CD4-positive, alpha-beta T cell (primary cell): Measurements from ENCODE around the gene IRAK2. TPM values are rescaled to one million over a fixed set of nuclear protein-coding genes. Genes with fewer than 3 reads are reported as not detected.
A peak's percentile ranks its signal among the peaks of the same experiment; 100 is the strongest.

ENCODE experiments used
- ATAC-seq: fragments of 200-7000 bp; cut with Tn5 transposase; one replicate; pipeline ENCODE4 v1.10.0; 2022; ENCODE audit warnings: mild to moderate bottlenecking; ENCODE audit not compliant: poor library complexity
- CTCF ChIA-PET: fragments of 350-600 bp; sonication (Branson Sonifier 250); formaldehyde crosslinking; loops from one replicate; lab custom pipeline; 2021; ENCODE audit warnings: antibody characterized with exemption, inconsistent platforms; lab: Charles Lee
- POLR2A ChIA-PET: fragments of 350-600 bp; sonication (Branson Sonifier 250); formaldehyde crosslinking; loops from one replicate; lab custom pipeline; 2021; ENCODE audit warnings: antibody characterized with exemption, inconsistent platforms; lab: Charles Lee
- DNase-seq, 14 experiments: peaks; one replicate each; pipeline ENCODE4 v3.0.0-alpha.2; 2013 to 2020; ENCODE audit warnings: mixed read lengths in 2 of 14
- H3K27ac ChIP-seq, 2 donors: one replicate each; pipeline versions ENCODE4 v1.5.1 to v1.7.0; 2013; ENCODE audit warnings: low read length in 2 of 2, low read depth in 1 of 2, mild to moderate bottlenecking in 1 of 2
- H3K27me3 ChIP-seq, 2 experiments: 1 replicate in 1 of 2; 2 replicates in 1 of 2; pipeline versions ENCODE4 v1.6.1 to v1.7.0; 2013; ENCODE audit warnings: low read length in 2 of 2, control low read depth in 1 of 2, mild to moderate bottlenecking in 1 of 2, moderate library complexity in 1 of 2; ENCODE audit not compliant: insufficient read depth in 2 of 2, control insufficient read depth in 1 of 2
- H3K36me3 ChIP-seq: one replicate; pipeline ENCODE4 v1.6.1; 2013; ENCODE audit warnings: low read length, control low read depth; ENCODE audit not compliant: insufficient read depth
- H3K4me1 ChIP-seq: one replicate; pipeline ENCODE4 v1.6.1; 2013; ENCODE audit warnings: low read length, control low read depth; ENCODE audit not compliant: insufficient read depth
- H3K4me3 ChIP-seq: one replicate; pipeline ENCODE4 v1.5.1; 2013; ENCODE audit warnings: mild to moderate bottlenecking, low read length, moderate library complexity
- H3K9me3 ChIP-seq, 2 experiments: 1 replicate in 1 of 2; 2 replicates in 1 of 2; pipeline versions ENCODE4 v1.6.1 to v1.7.0; 2013; ENCODE audit warnings: low read length in 2 of 2, mild to moderate bottlenecking in 2 of 2, control low read depth in 1 of 2, moderate library complexity in 1 of 2; ENCODE audit not compliant: control insufficient read depth in 1 of 2, insufficient read depth in 1 of 2
- H3K27ac Mint-ChIP-seq: one replicate; pipeline ENCODE4 v1.8.0; 2020; ENCODE audit warnings: mixed read lengths
- H3K27me3 Mint-ChIP-seq: one replicate; pipeline ENCODE4 v1.8.0; 2021; ENCODE audit warnings: mixed read lengths
- H3K36me3 Mint-ChIP-seq: one replicate; pipeline ENCODE4 v1.8.0; 2021; ENCODE audit warnings: low read depth, mixed read lengths
- H3K4me1 Mint-ChIP-seq: one replicate; pipeline ENCODE4 v1.8.0; 2021; ENCODE audit warnings: low read depth, mixed read lengths
- H3K4me3 Mint-ChIP-seq: one replicate; pipeline ENCODE4 v1.8.0; 2020; ENCODE audit warnings: mild to moderate bottlenecking, mixed read lengths
- H3K9me3 Mint-ChIP-seq: one replicate; pipeline ENCODE4 v1.8.0; 2020; ENCODE audit warnings: mixed read lengths
- CTCF ChIP-seq: fragments of 200-600 bp; IDR thresholded peaks from one replicate; pipeline ENCODE4 v1.8.0; 2022; ENCODE audit warnings: antibody characterized with exemption, mild to moderate bottlenecking
- intact Hi-C, 2 experiments: fragments of 100-400 bp; cut with DNase I in 1 of 2; cut with micrococcal nuclease in 1 of 2; formaldehyde crosslinking; loops; one replicate each; pipeline versions ENCODE4 v1.15.1 to v1.9.0; 2023 to 2025; cut with DNase I, micrococcal nuclease
- total RNA-seq, 174 experiments: library from RNA in 2 of 174; stranded (reverse) in 2 of 174; gene quantifications; one replicate each; pipeline ENCODE4 v1.2.3 and lab custom pipeline; 2021 to 2026

Gene IRAK2
- total RNA-seq, 2 experiments from 2014 or later: 1.4 to 1.6 TPM

GRCh38 chr3:10193692-10194327 is 29.1 kb downstream of the IRAK2 start:
- Histone ChIP-seq H3K4me1 (peaks cover 99% of the 10 kb centered on the region), H3K9me3 (no peaks in the 10 kb centered on the region), H3K36me3 (no peaks in the 10 kb centered on the region), H3K27me3 (no peaks in the 10 kb centered on the region), H3K4me3 (peak overlapping the region; percentile 30), H3K27ac (peak overlapping the region; percentile 89 to 90)
- ATAC-seq (no peak), DNase-seq (peak in 3 of 14 experiments; percentile 4 to 32 (median 10))
- intact Hi-C loops: loop anchor here in 1 of 2 experiments (2.0 to 10.0 kb wide), 4 partner anchors 29 to 68 kb away; partner anchors contain the start of genes IRAK2 and VHL
- no peak for TF ChIP-seq CTCF
- CTCF ChIA-PET: interaction anchor here (0.6 to 2.0 kb wide), 7 partner anchors 7 to 70 kb away, joined by 3 to 7 read pairs (median 3); partner anchors contain the start of gene IRAK2
- Mint-ChIP-seq H3K9me3 (no peaks in the 10 kb centered on the region), H3K4me1 (peaks cover 84% of the 10 kb centered on the region), H3K4me3 (peak overlapping the region; percentile 86), H3K27ac (peak overlapping the region; percentile 96), H3K27me3 (no peaks in the 10 kb centered on the region), H3K36me3 (no peaks in the 10 kb centered on the region)
- POLR2A ChIA-PET: interaction anchor here (0.7 to 4.2 kb wide), 30 partner anchors 8 to 545 kb away, joined by 3 to 30 read pairs (median 7); partner anchors contain the start of genes CRELD1, IRAK2, JAGN1 and MTMR14

- Mint-ChIP-seq H3K4me1 (peaks cover 84% of the 10 kb centered on the region), H3K36me3 (no peaks in the 10 kb centered on the region), H3K27ac (peak overlapping the region; percentile 96), H3K27me3 (no peaks in the 10 kb centered on the region), H3K9me3 (no peaks in the 10 kb centered on the region), H3K4me3 (peak overlapping the region; percentile 86)
- Histone ChIP-seq H3K4me3 (peak overlapping the region; percentile 30), H3K4me1 (peaks cover 99% of the 10 kb centered on the region), H3K27ac (peak overlapping the region; percentile 89 to 90), H3K9me3 (no peaks in the 10 kb centered on the region), H3K36me3 (no peaks in the 10 kb centered on the region), H3K27me3 (no peaks in the 10 kb centered on the region)
- TF ChIP-seq CTCF: no peak
- ChIA-PET CTCF (interaction anchor here (0.5 to 1.7 kb wide), 4 partner anchors 8 to 54 kb away, joined by 3 to 5 read pairs (median 3); partner anchors contain the start of gene TATDN2), POLR2A (interaction anchor here (0.7 to 4.2 kb wide), 28 partner anchors 8 to 545 kb away, joined by 3 to 30 read pairs (median 6); partner anchors contain the start of genes ARPC4, CRELD1, IRAK2 and JAGN1)
- DNase-seq: peak; percentile 25 to 89 (median 40)
- peak; percentile 49 for ATAC-seq
- intact Hi-C loops: loop anchor here in 1 of 2 experiments (2.0 to 10.0 kb wide), 4 partner anchors 30 to 68 kb away; partner anchors contain the start of genes IRAK2 and VHL
Measured at GRCh38 chr3:10194328-10195071, 29.8 kb downstream of the IRAK2 start.
